GM12878 (cell line): ENCODE data around the gene ZBTB6. TPM values are rescaled to one million over a fixed set of nuclear protein-coding genes. Genes with fewer than 3 reads are reported as not detected.

ENCODE experiments used
- ATAC-seq: fragments of 200-7000 bp; cut with Tn5 transposase; 3 replicates; pipeline ENCODE4 v1.9.1; 2020; ENCODE audit warnings: mild to moderate bottlenecking, moderate library complexity
- BruUV-seq: library from RNA; stranded (reverse); fragments of 400-500 nt; replicated peaks from 2 replicates; lab custom pipeline; 2021; lab: Mats Ljungman, UMichigan
- CTCF ChIA-PET: fragments of 300-600 bp; sonication (Branson Sonifier 250); formaldehyde crosslinking; extraction: SDS; loops from one replicate; lab custom pipeline; 2021; ENCODE audit warnings: inconsistent platforms; lab: Yijun Ruan, JAX
- POLR2A ChIA-PET: fragments of 350-600 bp; formaldehyde crosslinking; extraction: SDS; loops from one replicate; lab custom pipeline; 2021; ENCODE audit warnings: inconsistent platforms; lab: Charles Lee
- RAD21 ChIA-PET: fragments of 300-600 bp; sonication (Branson Sonifier 250); formaldehyde crosslinking; loops from one replicate; lab custom pipeline; 2023; ENCODE audit warnings: antibody characterized with exemption; ENCODE audit not compliant: unreplicated experiment; lab: Charles Lee
- SMC1A ChIA-PET: fragments of 300-600 bp; sonication (Branson Sonifier 250); formaldehyde crosslinking; loops from one replicate; lab custom pipeline; 2023; ENCODE audit not compliant: unreplicated experiment, uncharacterized antibody; lab: Charles Lee
- DNase-seq: peaks from one replicate; pipeline ENCODE4 v3.0.0-alpha.2; 2011; ENCODE audit warnings: low read depth, low spot score
- FAIRE-seq: peaks from 3 replicates; lab custom pipeline; 2011; peaks lifted over from hg19 to GRCh38; lab: Jason Lieb, UNC
- H2AFZ ChIP-seq: 2 replicates; pipeline ENCODE4 v1.6.0; 2011; ENCODE audit warnings: low read depth, low read length, control low read depth; ENCODE audit not compliant: control insufficient read depth
- H3K27ac ChIP-seq: 2 replicates; pipeline ENCODE4 v1.5.1; 2011; ENCODE audit warnings: control low read depth; ENCODE audit not compliant: control insufficient read depth, insufficient read depth
- H3K27me3 ChIP-seq, 2 experiments: replicated peaks in 1 of 2; 2 replicates each; pipeline versions ENCODE4 v1.6.0 to v1.6.1; 2011; ENCODE audit warnings: low read length in 1 of 2; ENCODE audit not compliant: control insufficient read depth in 2 of 2, insufficient read depth in 2 of 2
- H3K36me3 ChIP-seq, 2 experiments: 2 replicates each; pipeline ENCODE4 v1.5.1; 2011; ENCODE audit warnings: low read length in 1 of 2; ENCODE audit not compliant: control insufficient read depth in 2 of 2, insufficient read depth in 2 of 2
- H3K4me1 ChIP-seq: 2 replicates; pipeline ENCODE4 v1.6.1; 2011; ENCODE audit warnings: mild to moderate bottlenecking, low read length, moderate library complexity, mixed read lengths; ENCODE audit not compliant: control insufficient read depth, insufficient read depth
- H3K4me2 ChIP-seq: 2 replicates; pipeline ENCODE4 v1.6.0; 2011; ENCODE audit warnings: control low read depth; ENCODE audit not compliant: control insufficient read depth, insufficient read depth
- H3K4me3 ChIP-seq: fragments of 200-600 bp; sonication (generic); 2 replicates; pipeline ENCODE4 v1.5.1; 2016
- H3K79me2 ChIP-seq: 2 replicates; pipeline ENCODE4 v1.6.0; 2011; ENCODE audit warnings: low read length; ENCODE audit not compliant: control insufficient read depth, insufficient read depth
- H3K9ac ChIP-seq: 2 replicates; pipeline ENCODE4 v1.8.0; 2011; ENCODE audit warnings: low read length, control low read depth, mixed read lengths; ENCODE audit not compliant: control insufficient read depth, insufficient read depth
- H3K9me3 ChIP-seq: replicated peaks from 3 replicates; pipeline ENCODE4 v1.5.1; 2011; ENCODE audit warnings: mild to moderate bottlenecking, low read length; ENCODE audit not compliant: control insufficient read depth, insufficient read depth
- H4K20me1 ChIP-seq: 2 replicates; pipeline ENCODE4 v1.6.0; 2011; ENCODE audit not compliant: control insufficient read depth, insufficient read depth
- ATF3 ChIP-seq: IDR thresholded peaks from 2 replicates; pipeline ENCODE4 v1.6.1; 2011; ENCODE audit warnings: low read depth, mild to moderate bottlenecking, low read length, moderate library complexity, borderline replicate concordance; ENCODE audit errors: extremely low read depth
- E2F8 ChIP-seq: fragments of 450-650 bp; IDR thresholded peaks from 2 replicates; pipeline ENCODE4 v1.6.1; 2018; ENCODE audit warnings: mild to moderate bottlenecking, low read depth, moderate library complexity; ENCODE audit not compliant: partially characterized antibody
- EED ChIP-seq: sonication (generic); IDR thresholded peaks from 2 replicates; pipeline ENCODE4 v1.6.1; 2016; ENCODE audit warnings: antibody characterized with exemption, low read depth
- FOXK2 ChIP-seq: fragments of 450-650 bp; IDR thresholded peaks from 2 replicates; pipeline ENCODE4 v1.6.1; 2017; ENCODE audit warnings: mild to moderate bottlenecking, moderate library complexity
- HDAC2 ChIP-seq: fragments of 200-600 bp; sonication (generic); IDR thresholded peaks from 2 replicates; pipeline ENCODE4 v1.6.1; 2017
- HDAC6 ChIP-seq: fragments of 200-600 bp; sonication (generic); IDR thresholded peaks from one replicate; pipeline ENCODE4 v1.8.0; 2017; ENCODE audit warnings: antibody characterized with exemption; ENCODE audit not compliant: unreplicated experiment
- MLLT1 ChIP-seq: fragments of 450-650 bp; IDR thresholded peaks from 2 replicates; pipeline ENCODE4 v1.6.1; 2016; ENCODE audit warnings: mild to moderate bottlenecking
- RCOR1 ChIP-seq: conservative IDR thresholded peaks from 2 replicates; pipeline ENCODE4 v1.6.1; 2012; ENCODE audit warnings: low read depth, low read length, improper control_type of control experiment
- SIN3A ChIP-seq: IDR thresholded peaks from 2 replicates; pipeline ENCODE4 v1.6.1; 2012; ENCODE audit warnings: low read depth, low read length, improper control_type of control experiment
- STAT1 ChIP-seq: fragments of 450-650 bp; conservative IDR thresholded peaks from 2 replicates; pipeline ENCODE4 v1.6.1; 2014; ENCODE audit warnings: antibody characterized with exemption, mild to moderate bottlenecking
- ZNF384 ChIP-seq: IDR thresholded peaks from 2 replicates; pipeline ENCODE4 v1.6.1; 2012; ENCODE audit warnings: low read depth, mild to moderate bottlenecking, low read length, improper control_type of control experiment, borderline replicate concordance
- ZNF622 ChIP-seq: fragments of 450-650 bp; IDR thresholded peaks from 2 replicates; pipeline ENCODE4 v1.6.1; 2017; ENCODE audit warnings: mild to moderate bottlenecking, inconsistent platforms
- WGBS: methylation state at CpG from one replicate; pipeline ENCODE4 v1.1.6; 2016; ENCODE audit warnings: low lambda C conversion rate; ENCODE audit not compliant: insufficient replicate concordance, insufficient coverage; ENCODE audit errors: missing lambda C conversion rate; 5-methylcytosine and 5-hydroxymethylcytosine counted together
- in situ Hi-C: fragments of 300-500 bp; cut with MboI; formaldehyde crosslinking; loops from 9 replicates; pipeline ENCODE4 v1.14.3; 2018; ENCODE audit warnings: mixed read lengths
- intact Hi-C: fragments of 100-400 bp; cut with micrococcal nuclease; formaldehyde crosslinking; loops from one replicate; pipeline ENCODE4 v1.14.2; 2022; ENCODE audit not compliant: unreplicated experiment
- polyA plus RNA-seq, 11 experiments: library from polyadenylated mRNA; depleted of rRNA in 4 of 11; unstranded in 6 of 11; stranded (reverse) in 5 of 11; fragments of >200 nt; fragmentation: Nextera tagmentation in 4 of 11; fragmentation: Illumina TruSeq in 1 of 11; extraction: Ambion mirVana in 4 of 11; extraction: Trizol in 1 of 11; gene quantifications; 1 replicate in 1 of 11; 2 replicates in 10 of 11; pipeline versions ENCODE4 v1.2.1 to v1.2.3, GENCODE V29; 2011 to 2016; ENCODE audit warnings: inconsistent platforms in 2 of 11, missing spikeins in 2 of 11, low read depth in 1 of 11
- total RNA-seq, 4 experiments: library from RNA; depleted of rRNA in 3 of 4; stranded (reverse); fragments of >200 nt in 3 of 4; fragmentation: Illumina TruSeq in 1 of 4; extraction: Trizol in 1 of 4; gene quantifications; 2 replicates each; pipeline versions ENCODE4 v1.2.1 to v1.2.3, GENCODE V29; 2013 to 2021

ZBTB6 gene
- total and polyA plus RNA-seq, 10 of the 15 experiments (the other 5 are each of a cell fraction or from before 2014, with no cell fraction given) = 1.7 to 11.5 (median 7.0) TPM

GRCh38 chr9:122944960-122945888 lies 32.1 kb upstream of the ZBTB6 start (continued):
- TF ChIP-seq MLLT1 = no peak
- TF ChIP-seq RCOR1 = no peak
- TF ChIP-seq ZNF384 = peak; percentile 78
- TF ChIP-seq EED = no peak
- TF ChIP-seq, all 136 proteins: peak for 2

GRCh38 chr9:122941582-122942234 lies 28.6 kb upstream of the ZBTB6 start:
- WGBS = 18% methylated on average over 17 of the region's 17 CpGs
- ChIA-PET CTCF (interaction anchor here (0.6 to 1.9 kb wide), 4 partner anchors 10 to 55 kb away, joined by 3 to 8 read pairs (median 4); partner anchors contain the start of genes ZBTB26 and ZBTB6), RAD21 (interaction anchor here (0.9 to 4.3 kb wide), 7 partner anchors 9 to 61 kb away, joined by 3 to 34 read pairs (median 6); partner anchors contain the start of genes RC3H2, ZBTB26 and ZBTB6), SMC1A (interaction anchor here (1.3 to 4.1 kb wide), 7 partner anchors 9 to 49 kb away, joined by 5 to 19 read pairs (median 12); partner anchors contain the start of genes ZBTB26 and ZBTB6), POLR2A (interaction anchor here (0.6 to 4.2 kb wide), 10 partner anchors 9 to 307 kb away, joined by 3 to 53 read pairs (median 7); partner anchors contain the start of genes RC3H2, ZBTB26 and ZBTB6)
- DNase-seq (no peak), ATAC-seq (peak; percentile 3; the same call in 2 of the 3 replicates), FAIRE-seq (no peak)
- Histone ChIP-seq H4K20me1 (no peaks in the 10 kb centered on the region), H2AFZ (no peak overlapping the region; the same call in 1 of the 2 replicates), H3K9me3 (no peaks in the 10 kb centered on the region), H3K36me3 (peaks cover 0 to 13% of the 10 kb centered on the region in 2 experiments; a peak in 1 of 4 replicates), H3K4me2 (peak overlapping the region; percentile 73), H3K9ac (peak overlapping the region; percentile 68), H3K4me3 (peak overlapping the region; percentile 96), H3K4me1 (peaks cover 12% of the 10 kb centered on the region; the same call in 1 of the 2 replicates), H3K27ac (peak overlapping the region; percentile 76), H3K27me3 (no peaks in the 10 kb centered on the region), H3K79me2 (peaks cover 53% of the 10 kb centered on the region)
- BruUV-seq = TSS peak; percentile 68
- in situ Hi-C loops = no loop called here
- intact Hi-C loops = loop anchor here (2.0 kb wide), 1 partner anchor 37 kb away; the partner anchor contains the start of gene RC3H2
- no peak for TF ChIP-seq ZNF622
- TF ChIP-seq HDAC6 = no peak
- TF ChIP-seq ATF3 = no peak
- no peak for TF ChIP-seq STAT1
- no peak for TF ChIP-seq HDAC2
- no peak for TF ChIP-seq FOXK2
- no peak for TF ChIP-seq E2F8
- TF ChIP-seq SIN3A = 0 out of 2 replicates have a peak, but pooled peaks have one; percentile 5
